HG03280 (cell line): Measurements from ENCODE around the gene PIK3C3.

Experiments
- ATAC-seq: cut with Tn5 transposase; IDR thresholded peaks from one replicate; pipeline ENCODE4 v1.9.1; 2021; ENCODE audit warnings: mild to moderate bottlenecking, moderate library complexity; ENCODE audit not compliant: unreplicated experiment

PIK3C3 gene

DNA sequence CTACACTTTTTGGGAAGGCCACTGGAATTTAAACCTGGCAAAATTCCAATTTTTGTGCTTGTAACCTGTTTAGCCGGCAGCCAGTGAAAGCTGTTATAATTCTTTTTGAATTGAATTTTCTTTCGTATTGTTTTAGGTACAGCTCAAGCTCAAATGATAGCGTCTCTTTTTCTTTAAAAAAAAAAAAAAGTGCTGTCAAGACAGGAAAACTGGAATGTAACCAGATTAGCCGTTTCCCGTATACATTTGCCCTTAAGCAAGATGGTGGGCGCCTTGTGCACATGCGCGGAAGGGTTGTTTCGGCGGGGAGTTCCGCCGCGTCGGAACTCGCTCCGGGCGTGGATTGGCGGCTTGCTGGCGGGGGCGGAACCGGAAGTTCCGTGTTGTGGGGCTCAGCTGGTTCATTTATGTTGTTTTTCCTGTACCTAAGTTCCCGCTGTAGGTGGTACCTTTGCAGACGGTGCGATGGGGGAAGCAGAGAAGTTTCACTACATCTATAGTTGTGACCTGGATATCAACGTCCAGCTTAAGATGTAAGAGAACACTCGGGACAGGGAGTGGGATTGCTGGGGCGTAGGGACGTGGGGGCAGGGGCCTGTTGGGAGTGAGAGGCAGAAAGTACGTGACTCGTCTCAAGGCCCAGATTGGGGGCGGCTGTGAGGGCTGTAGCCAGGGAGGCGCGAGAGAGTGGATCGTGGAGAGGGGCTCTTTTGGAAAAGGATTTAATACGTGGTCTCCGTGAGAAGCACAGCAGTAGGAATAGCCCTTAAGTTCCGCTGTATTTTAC lies at the start of gene PIK3C3:
PIK3C3 (plus strand) TSS at position 408 of the 787 bp plus-strand sequence; CDS start at position 466, 58 bp downstream.
- ATAC-seq = peak; percentile 98

GRCh38 chr18:41905786-41906527 lies 49.1 kb upstream of the PIK3C3 start:
- no peak for ATAC-seq

DNA sequence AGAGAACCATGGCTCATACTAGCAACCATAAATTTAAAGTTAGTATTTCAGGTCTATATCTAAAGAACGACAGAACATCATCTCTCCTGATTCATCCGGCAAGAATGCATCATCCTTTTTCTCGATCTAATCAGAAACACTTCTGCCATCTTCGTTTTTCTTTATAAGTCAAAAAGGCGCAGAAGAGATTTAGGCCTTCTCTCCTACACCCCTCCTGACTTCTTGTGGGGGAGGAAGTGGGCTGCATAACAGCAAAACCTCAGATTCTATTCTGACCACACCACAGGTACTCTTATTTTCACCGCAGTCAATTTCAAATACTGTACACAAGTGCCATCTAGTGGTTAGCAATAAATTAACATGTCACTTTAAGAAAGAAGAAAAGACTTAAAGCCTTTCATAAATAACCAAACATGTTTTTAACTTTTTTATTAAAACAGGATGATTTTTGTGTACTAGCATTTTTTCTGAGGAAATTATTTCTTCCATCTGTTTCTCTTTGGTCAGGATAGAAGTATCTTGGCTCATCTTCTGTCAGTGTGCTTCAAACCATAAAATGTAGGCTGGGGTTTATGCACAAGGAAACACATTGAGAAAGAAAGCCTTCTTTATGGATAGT lies 48.4 kb upstream of the PIK3C3 start:
- ATAC-seq = peak; percentile 87

- ATAC-seq = no peak
Observed at GRCh38 chr18:41917181-41917580, 37.9 kb upstream of the PIK3C3 start.

DNA sequence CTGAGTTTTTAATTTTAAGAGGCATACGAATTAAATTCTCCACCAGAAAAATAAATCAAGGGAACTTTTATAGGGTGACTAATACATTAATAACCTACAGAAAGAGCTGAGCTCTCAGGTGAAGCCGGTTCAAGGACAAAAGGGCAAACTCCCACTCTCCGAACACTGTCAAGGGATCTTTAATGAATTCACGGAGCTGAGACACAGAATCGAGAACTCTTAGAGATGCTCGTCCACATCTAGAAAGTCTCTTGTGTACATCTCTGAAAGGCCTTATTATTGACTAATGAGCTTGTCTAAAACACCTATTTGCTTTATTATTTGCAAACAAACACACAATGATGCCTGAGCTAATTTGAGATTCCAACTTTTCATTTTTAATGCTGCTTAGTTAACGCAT lies 33.3 kb upstream of the PIK3C3 start:
- ATAC-seq = no peak

DNA sequence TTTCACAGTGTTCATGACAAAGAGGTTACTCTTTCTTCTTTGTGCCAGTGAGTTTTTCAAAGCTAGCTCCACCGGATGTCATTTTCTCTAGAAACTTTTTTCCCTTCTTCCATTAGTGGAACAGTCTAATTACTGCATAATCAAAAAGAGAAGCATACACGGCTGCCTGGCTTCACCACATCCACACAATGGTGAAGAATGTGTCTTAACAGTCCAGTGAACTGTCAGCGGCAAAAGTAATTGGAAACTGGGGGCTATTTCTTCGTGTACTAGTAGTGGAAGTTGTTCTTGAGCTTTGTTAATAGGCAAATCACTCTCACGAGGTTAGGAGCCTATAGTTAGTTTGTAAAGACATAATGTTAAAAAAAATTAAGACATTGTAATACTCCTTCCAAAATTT lies 32.9 kb upstream of the PIK3C3 start:
- ATAC-seq = no peak

- ATAC-seq = no peak
Observed at GRCh38 chr18:41922841-41923240, 32.2 kb upstream of the PIK3C3 start.

- ATAC-seq = no peak
Observed at GRCh38 chr18:41923446-41923845, 31.6 kb upstream of the PIK3C3 start.

GRCh38 chr18:41928581-41928980 lies 26.5 kb upstream of the PIK3C3 start:
- no peak for ATAC-seq

GRCh38 chr18:41932899-41933298 lies 22.1 kb upstream of the PIK3C3 start:
- ATAC-seq = no peak

DNA sequence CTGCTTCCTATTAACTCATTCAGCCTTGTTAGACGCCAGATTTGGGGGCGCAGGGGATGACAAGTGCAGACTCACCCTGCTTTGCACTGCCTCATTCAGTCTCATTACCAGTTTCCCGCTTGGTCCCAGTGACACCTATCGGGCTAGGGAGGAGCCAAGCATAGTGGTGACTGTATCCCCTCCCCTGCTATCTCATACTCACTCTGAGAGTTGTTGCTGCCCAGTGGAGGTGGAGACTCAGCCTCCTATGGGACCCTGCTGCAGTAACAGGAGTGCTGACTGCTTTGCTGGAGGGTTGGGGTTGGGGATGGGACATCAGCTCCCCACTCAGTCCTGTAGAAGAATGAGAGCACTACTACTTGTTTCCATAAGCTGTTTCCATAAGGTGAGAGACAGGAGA lies 21.3 kb upstream of the PIK3C3 start:
- ATAC-seq = no peak

GRCh38 chr18:41936471-41937134 lies 18.4 kb upstream of the PIK3C3 start:
- no peak for ATAC-seq

- ATAC-seq = no peak
Observed at GRCh38 chr18:41938445-41938844, 16.6 kb upstream of the PIK3C3 start.

- no peak for ATAC-seq
Observed at GRCh38 chr18:41939326-41939725, 15.7 kb upstream of the PIK3C3 start.

DNA sequence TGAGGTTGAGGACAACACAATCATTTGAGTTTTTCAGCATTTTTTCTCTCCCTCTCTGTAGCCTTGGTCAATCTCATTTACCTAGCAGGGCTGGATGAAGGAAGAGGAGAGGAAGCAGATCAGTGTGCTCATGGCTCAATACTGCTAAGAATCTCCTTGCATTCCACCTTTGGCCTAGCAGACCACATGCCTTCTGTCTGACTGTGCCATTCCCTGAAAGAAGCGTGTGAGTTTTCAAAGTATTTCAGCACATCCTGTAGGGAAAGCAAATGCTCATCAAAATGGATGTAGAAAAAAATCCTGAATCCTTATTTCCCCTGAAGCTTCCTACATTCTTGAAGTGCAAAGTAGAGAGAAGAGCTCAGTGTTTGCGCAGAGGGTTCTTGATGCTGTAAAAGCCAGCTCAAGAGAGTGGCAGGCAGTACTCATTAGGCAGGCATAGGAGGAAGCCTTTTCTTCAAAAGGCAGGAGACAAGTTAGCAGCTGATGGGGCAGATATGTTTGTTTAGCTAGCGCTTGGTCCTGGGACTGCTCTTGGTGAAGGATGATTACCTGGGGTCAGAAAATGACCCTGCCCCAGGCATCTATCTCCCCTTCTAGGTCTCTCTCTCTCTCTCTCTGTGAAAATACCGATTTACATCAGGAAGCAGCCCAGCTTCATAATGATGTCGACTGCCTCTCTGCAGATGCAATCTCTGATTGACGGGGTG lies 14.4 kb upstream of the PIK3C3 start:
- no peak for ATAC-seq

DNA sequence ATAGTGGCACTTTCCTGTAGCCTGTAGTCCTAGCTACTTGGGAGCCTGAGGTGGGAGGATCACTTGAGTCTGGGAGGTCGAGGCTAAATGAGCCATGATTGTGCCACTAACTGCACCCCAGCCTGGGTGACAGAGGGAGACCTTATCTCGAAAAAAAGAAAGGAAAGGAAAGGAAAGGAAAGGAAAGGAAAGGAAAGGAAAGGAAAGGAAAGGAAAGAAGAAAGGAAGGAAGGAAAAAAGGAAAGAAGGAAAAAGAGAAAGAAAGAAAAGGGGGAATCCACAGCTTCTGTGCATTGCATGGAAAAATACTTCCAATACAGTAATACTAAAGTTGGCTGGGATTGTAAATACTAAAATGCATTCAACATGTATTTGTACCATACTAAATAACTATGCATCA lies 12.8 kb upstream of the PIK3C3 start:
- ATAC-seq = no peak

GRCh38 chr18:41948544-41949110 lies 6.4 kb upstream of the PIK3C3 start:
- ATAC-seq = no peak

DNA sequence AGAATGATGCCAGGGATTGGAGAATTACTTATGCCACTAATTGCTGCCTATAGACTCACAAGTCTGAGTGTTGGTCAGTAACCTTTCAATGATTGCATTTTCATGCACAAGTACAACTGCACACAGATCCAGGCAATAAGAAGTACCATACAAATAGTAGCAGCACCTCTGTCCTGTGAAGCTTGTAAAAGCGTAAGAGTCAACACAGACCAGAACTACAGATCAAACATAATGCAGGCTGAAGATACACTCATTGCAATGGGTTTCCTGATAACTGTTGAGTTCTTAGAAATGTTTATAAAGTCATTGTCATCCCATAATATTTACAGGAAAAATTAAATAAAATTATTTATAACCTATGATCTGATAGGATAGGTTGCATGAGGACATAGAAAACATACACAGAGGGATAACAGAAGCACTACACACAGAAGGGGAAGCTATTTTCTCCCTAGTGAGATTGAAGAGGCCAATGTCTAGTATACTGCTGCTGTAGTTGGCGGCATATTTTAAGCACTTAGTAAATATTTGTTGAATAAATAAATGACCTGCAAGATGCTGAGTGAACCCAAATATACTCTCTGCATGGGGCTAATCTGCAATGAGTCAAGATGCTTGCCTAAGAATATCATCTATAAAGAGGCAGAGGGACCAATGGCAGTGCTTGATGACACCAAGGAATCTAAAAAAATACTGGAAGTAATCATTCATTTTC lies 5.7 kb upstream of the PIK3C3 start:
- ATAC-seq = no peak

- no peak for ATAC-seq
Observed at GRCh38 chr18:41955688-41956087, 654 bp downstream of the PIK3C3 start.

DNA sequence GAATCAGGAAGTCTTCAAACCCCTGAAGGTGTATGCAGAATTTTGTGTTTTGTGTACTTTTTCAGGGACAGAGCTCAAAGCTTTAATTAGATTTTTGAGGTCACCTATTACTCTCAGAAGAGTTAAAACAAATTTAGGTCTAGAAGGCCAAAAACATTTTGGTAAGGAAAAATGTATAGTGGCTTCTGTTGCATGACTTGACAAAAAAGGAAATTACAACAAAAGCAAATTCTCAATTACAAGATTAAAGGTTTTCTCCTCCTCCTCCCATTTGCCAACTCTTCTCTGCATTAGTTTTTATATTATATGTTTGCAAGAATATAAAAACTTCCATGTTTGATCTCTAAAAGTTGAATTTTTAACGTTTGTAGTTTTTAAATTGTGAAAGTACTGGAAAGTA lies 4.0 kb downstream of the PIK3C3 start:
- ATAC-seq = no peak
